Heart left ventricle (tissue), 16 donors: ENCODE measurements around the gene RFPL4A. TPM values are rescaled to one million over a fixed set of nuclear protein-coding genes. Genes with fewer than 3 reads are reported as not detected.

Source experiments
- ATAC-seq, 4 donors: fragments of 200-7000 bp; cut with Tn5 transposase; one replicate each; pipeline ENCODE4 v1.9.1; 2020 to 2022; ENCODE audit warnings: moderate library complexity in 4 of 4, mild to moderate bottlenecking in 3 of 4, moderate number of reproducible peaks in 1 of 4
- DNase-seq, 5 donors: peaks; one replicate each; pipeline ENCODE4 v3.0.0-alpha.2; 2020
- H3K27ac ChIP-seq, 12 donors: fragments of 200-600 bp; sonication (generic) in 4 of 12; one replicate each; pipeline versions ENCODE4 v1.5.0 to v1.8.0; 2016 to 2022; ENCODE audit warnings: mild to moderate bottlenecking in 2 of 12
- H3K27me3 ChIP-seq, 9 donors: fragments of 200-600 bp; sonication (generic) in 2 of 9; one replicate each; pipeline versions ENCODE4 v1.5.1 to v1.8.0; 2016 to 2022; ENCODE audit warnings: mild to moderate bottlenecking in 3 of 9
- H3K36me3 ChIP-seq, 9 donors: fragments of 200-600 bp; sonication (generic) in 2 of 9; one replicate each; pipeline versions ENCODE4 v1.5.0 to v1.8.0; 2018 to 2022; ENCODE audit warnings: mild to moderate bottlenecking in 2 of 9
- H3K4me1 ChIP-seq, 12 donors: fragments of 200-600 bp; sonication (generic) in 4 of 12; one replicate each; pipeline versions ENCODE4 v1.5.0 to v1.8.0; 2016 to 2022; ENCODE audit warnings: mild to moderate bottlenecking in 3 of 12
- H3K4me3 ChIP-seq, 12 donors: fragments of 200-600 bp; sonication (generic) in 4 of 12; one replicate each; pipeline versions ENCODE4 v1.5.0 to v1.8.0; 2017 to 2022; ENCODE audit warnings: mild to moderate bottlenecking in 9 of 12, moderate library complexity in 4 of 12
- H3K9me3 ChIP-seq, 12 donors: fragments of 200-600 bp; sonication (generic) in 4 of 12; one replicate each; pipeline versions ENCODE4 v1.5.0 to v1.8.0; 2016 to 2022; ENCODE audit warnings: mild to moderate bottlenecking in 1 of 12
- CTCF ChIP-seq, 12 donors: fragments of 200-600 bp; sonication (generic) in 4 of 12; IDR thresholded peaks; one replicate each; pipeline versions ENCODE4 v1.5.0 to v1.8.0; 2018 to 2022; ENCODE audit warnings: antibody characterized with exemption in 12 of 12, mild to moderate bottlenecking in 5 of 12
- POLR2A ChIP-seq, 2 donors: fragments of 450-650 bp; IDR thresholded peaks; one replicate each; pipeline ENCODE4 v1.6.1; 2017; ENCODE audit warnings: antibody characterized with exemption in 2 of 2, mild to moderate bottlenecking in 2 of 2, moderate library complexity in 2 of 2
- WGBS, 4 donors: extraction: QIAGEN DNeasy Blood & Tissue Kit in 2 of 4; methylation state at CpG; one replicate each; pipeline versions ENCODE4 v1.1.5 to v1.1.7; 2013 to 2018; 5-methylcytosine and 5-hydroxymethylcytosine counted together
- intact Hi-C, 10 donors: fragments of 100-400 bp; cut with DNase I; formaldehyde crosslinking; loops; one replicate each; pipeline versions ENCODE4 v1.11.1 to v1.14.2; 2022
- polyA plus RNA-seq, 2 donors: library from polyadenylated mRNA; stranded (reverse); fragments of 200-250 nt; gene quantifications; one replicate each; pipeline ENCODE4 v1.2.3, GENCODE V29; 2013
- total RNA-seq, 9 donors: library from RNA; depleted of rRNA in 2 of 9; stranded (reverse); fragments of >200 nt in 2 of 9; fragmentation: NEBNext Ultra II Directional in 3 of 9; extraction: Animal tissue kit (Norgen Biotek cat#: 25700) in 3 of 9; gene quantifications; one replicate each; pipeline versions ENCODE4 v1.1.0 to v1.2.4, GENCODE V29; 2016 to 2023
- donor health status: ischemic (EF 13 %, LVEDD 7.1; RV severe dilation, severe dysfunction).
- donor health status: healthy with polysubstance abuse.
- donor health status: DM: no; HTN: yes; CAD: no.
- donor health status: DM: no; HTN: no; CAD: no.
- donor health status: ischemic (EF 25% LVEDD 6.9; RV normal size, moderate dysfunction).
- donor health status: ischemic (EF 25% LVEDD 5.7; RV mildly dilated, moderate dysfunction).
- donor health status: healthy.
- donor health status: DM: yes; HTN: yes; CAD: no.
- donor health status: ischemic (EF 35%, LVEDD 5.7; RV mildly dilated, moderate dysfunction).
- donor health status: nonischemic (EF 11% LVEDD 7.7; RV severe dilation, severe dysfunction).
- donor health status: DM: yes; HTN: yes; CAD: no.
- donor health status: PGD.
- donor health status: ischemic (EF 29% LVEDD 5.4; RV normal size, mild dysfunction).
- donor health status: nonischemic (EF 23%, LVEDD 6.1; RV moderate dilation, normal function).

RFPL4A gene
- total and polyA plus RNA-seq, 11 donors, result not detected

- TF ChIP-seq CTCF (IDR thresholded peaks at IDR 0.05), result peak in 6 of 12 donors; percentile 9 to 35 (median 30)
- TF ChIP-seq POLR2A (IDR thresholded peaks at IDR 0.05), result no peak
- no peak overlapping the region for H3K27ac ChIP-seq
- no peaks in the 10 kb centered on the region for H3K36me3 ChIP-seq
- H3K4me1 ChIP-seq, result no peaks in the 10 kb centered on the region
- DNase-seq (peak in 3 of 5 donors; percentile 12 to 44 (median 37)), ATAC-seq (peak in 2 of 4 donors; percentile 26 to 53)
- intact Hi-C loops, result loop anchor here in 3 of 10 donors (5.0 kb wide), 1 partner anchor 177 kb away; no protein-coding TSS in a partner anchor
- H3K27me3 ChIP-seq, result peaks cover 0 to 13% (median 0%) of the 10 kb centered on the region in 9 donors
- WGBS, 4 donors, result 22 to 37% (median 23%) methylated on average over 20 of the region's 20 CpGs
- no peak overlapping the region for H3K4me3 ChIP-seq
- H3K9me3 ChIP-seq, result peaks cover 0 to 5% (median 0%) of the 10 kb centered on the region in 12 donors
Measured at GRCh38 chr19:55809381-55810058, 50.6 kb downstream of the RFPL4A start.

DNA sequence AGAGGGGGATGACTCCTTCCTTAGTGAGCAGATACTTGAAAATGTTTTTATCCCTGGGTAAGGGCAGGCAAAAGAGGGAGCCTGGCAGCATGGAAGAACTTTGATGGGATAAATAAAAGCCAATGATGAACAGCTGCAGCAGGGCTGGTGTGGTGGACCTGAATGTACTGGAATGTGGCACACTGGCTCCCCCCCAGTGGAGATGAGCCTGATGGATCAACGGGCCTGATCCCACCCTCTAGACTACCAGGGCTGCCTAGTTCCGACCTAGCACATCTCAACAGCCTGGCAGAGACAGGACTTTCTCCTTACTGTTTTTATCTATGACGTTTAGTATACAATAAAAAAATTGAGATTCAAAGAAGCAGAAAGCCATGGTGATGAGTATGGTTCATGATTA is 52.4 kb downstream of the RFPL4A start:
- 58 to 69% (median 67%) methylated on average over 3 of the region's 3 CpGs for WGBS, 4 donors
- Histone ChIP-seq H3K36me3 (no peaks in the 10 kb centered on the region), H3K27ac (no peak overlapping the region), H3K4me1 (no peaks in the 10 kb centered on the region), H3K4me3 (no peak overlapping the region), H3K27me3 (peaks cover 0 to 15% (median 0%) of the 10 kb centered on the region in 9 donors), H3K9me3 (peaks cover 0 to 5% (median 0%) of the 10 kb centered on the region in 12 donors)
- DNase-seq (no peak), ATAC-seq (no peak)
- intact Hi-C loops, result loop anchor here in 1 of 10 donors (5.0 kb wide), 1 partner anchor 179 kb away; no protein-coding TSS in a partner anchor
- TF ChIP-seq CTCF (IDR thresholded peaks at IDR 0.05) (no peak), POLR2A (IDR thresholded peaks at IDR 0.05) (no peak)

GRCh38 chr19:55812449-55812848 is 53.6 kb downstream of the RFPL4A start:
- peaks cover 0 to 15% (median 0%) of the 10 kb centered on the region in 9 donors for H3K27me3 ChIP-seq
- peaks cover 0 to 2% (median 0%) of the 10 kb centered on the region in 12 donors for H3K9me3 ChIP-seq
- no peaks in the 10 kb centered on the region for H3K36me3 ChIP-seq
- no peak for ATAC-seq
- 46 to 56% (median 52%) methylated on average over 7 of the region's 7 CpGs for WGBS, 4 donors
- intact Hi-C loops, result loop anchor here in 1 of 10 donors (5.0 kb wide), 1 partner anchor 180 kb away; no protein-coding TSS in a partner anchor
- no peak overlapping the region for H3K4me3 ChIP-seq
- H3K4me1 ChIP-seq, result no peaks in the 10 kb centered on the region
- no peak for DNase-seq
- TF ChIP-seq CTCF (IDR thresholded peaks at IDR 0.05) (no peak), POLR2A (IDR thresholded peaks at IDR 0.05) (no peak)
- H3K27ac ChIP-seq, result no peak overlapping the region

Other genes with a start within 250 kb of the RFPL4A start
- gene SBK2, start 222.0 kb upstream of the RFPL4A start, total RNA-seq, result 1 to 10 TPM in 7 of 9 donors, under 1 TPM in 2; 0.68 to 2.6 (median 2.1) TPM
- 10 to 100 TPM in 1 of 2 donors, under 1 TPM in 1; 0.80 to 12.6 TPM for gene SBK2, start 222.0 kb upstream of the RFPL4A start, polyA plus RNA-seq
- 10 to 100 TPM in 3 of 9 donors, 1 to 10 TPM in 6; 2.4 to 14.3 (median 7.5) TPM for gene SBK3, start 213.6 kb upstream of the RFPL4A start, total RNA-seq
- 10 to 100 TPM in 1 of 2 donors, 1 to 10 TPM in 1; 5.9 to 12.4 TPM for gene SBK3, start 213.6 kb upstream of the RFPL4A start, polyA plus RNA-seq
- gene ZNF579, start 178.2 kb upstream of the RFPL4A start, total RNA-seq, result 10 to 100 TPM in 4 of 9 donors, 1 to 10 TPM in 5; 5.4 to 13.9 (median 9.8) TPM
- gene ZNF579, start 178.2 kb upstream of the RFPL4A start, polyA plus RNA-seq, result 10 to 100 TPM in 1 of 2 donors, 1 to 10 TPM in 1; 7.9 to 10.9 TPM
- gene FIZ1, start 159.6 kb upstream of the RFPL4A start, total RNA-seq, result 10 to 100 TPM; 11.2 to 15.4 (median 12.9) TPM
- gene FIZ1, start 159.6 kb upstream of the RFPL4A start, polyA plus RNA-seq, result 10 to 100 TPM in 1 of 2 donors, 1 to 10 TPM in 1; 10.0 to 16.7 TPM
- 10 to 100 TPM; 11.0 to 34.7 (median 16.5) TPM for gene ZNF524, start 158.8 kb upstream of the RFPL4A start, total RNA-seq
- 10 to 100 TPM; 30.6 to 33.9 TPM for gene ZNF524, start 158.8 kb upstream of the RFPL4A start, polyA plus RNA-seq
- gene ZNF865, start 153.4 kb upstream of the RFPL4A start, total RNA-seq, result 10 to 100 TPM; 11.4 to 19.1 (median 14.2) TPM
- 10 to 100 TPM; 12.0 to 24.3 TPM for gene ZNF865, start 153.4 kb upstream of the RFPL4A start, polyA plus RNA-seq
- 10 to 100 TPM in 4 of 9 donors, 1 to 10 TPM in 5; 6.7 to 15.8 (median 9.2) TPM for gene ZNF784, start 134.5 kb upstream of the RFPL4A start, total RNA-seq
- 10 to 100 TPM in 1 of 2 donors, 1 to 10 TPM in 1; 8.5 to 10.4 TPM for gene ZNF784, start 134.5 kb upstream of the RFPL4A start, polyA plus RNA-seq
- 10 to 100 TPM; 17.0 to 41.5 (median 21.2) TPM for gene ZNF580, start 118.1 kb upstream of the RFPL4A start, total RNA-seq
- 10 to 100 TPM in 1 of 2 donors, 1 to 10 TPM in 1; 8.2 to 18.4 TPM for gene ZNF580, start 118.1 kb upstream of the RFPL4A start, polyA plus RNA-seq
- 10 to 100 TPM in 2 of 9 donors, 1 to 10 TPM in 7; 4.7 to 12.7 (median 7.2) TPM for gene ZNF581, start 115.4 kb upstream of the RFPL4A start, total RNA-seq
- gene ZNF581, start 115.4 kb upstream of the RFPL4A start, polyA plus RNA-seq, result 1 to 10 TPM; 5.5 to 9.3 TPM
- 10 to 100 TPM; 11.7 to 25.8 (median 16.5) TPM for gene CCDC106, start 110.9 kb upstream of the RFPL4A start, total RNA-seq
- gene CCDC106, start 110.9 kb upstream of the RFPL4A start, polyA plus RNA-seq, result 10 to 100 TPM; 11.9 to 27.7 TPM
- 10 to 100 TPM; 39.9 to 88.1 (median 69.9) TPM for gene U2AF2, start 104.1 kb upstream of the RFPL4A start, total RNA-seq
- 100 to 1,000 TPM in 1 of 2 donors, 10 to 100 TPM in 1; 72.7 to 104 TPM for gene U2AF2, start 104.1 kb upstream of the RFPL4A start, polyA plus RNA-seq
- 100 to 1,000 TPM; 125 to 377 (median 189) TPM for gene EPN1, start 83.9 kb upstream of the RFPL4A start, total RNA-seq
- 100 to 1,000 TPM; 177 to 188 TPM for gene EPN1, start 83.9 kb upstream of the RFPL4A start, polyA plus RNA-seq
- not detected for gene NLRP9, start 20.7 kb upstream of the RFPL4A start, total RNA-seq
- not detected for gene NLRP9, start 20.7 kb upstream of the RFPL4A start, polyA plus RNA-seq
- not detected for gene RFPL4AL1, start 10.0 kb downstream of the RFPL4A start, total RNA-seq
- not detected for gene RFPL4AL1, start 10.0 kb downstream of the RFPL4A start, polyA plus RNA-seq
- gene NLRP11, start 72.9 kb downstream of the RFPL4A start, total RNA-seq, result not detected
- not detected for gene NLRP11, start 72.9 kb downstream of the RFPL4A start, polyA plus RNA-seq
- not detected for gene NLRP4, start 77.4 kb downstream of the RFPL4A start, total RNA-seq
- gene NLRP4, start 77.4 kb downstream of the RFPL4A start, polyA plus RNA-seq, result not detected
- gene NLRP13, start 173.2 kb downstream of the RFPL4A start, total RNA-seq, result not detected
- not detected for gene NLRP13, start 173.2 kb downstream of the RFPL4A start, polyA plus RNA-seq
- not detected for gene NLRP8, start 188.7 kb downstream of the RFPL4A start, total RNA-seq
- not detected for gene NLRP8, start 188.7 kb downstream of the RFPL4A start, polyA plus RNA-seq
- not detected for gene NLRP5, start 227.7 kb downstream of the RFPL4A start, total RNA-seq
- gene NLRP5, start 227.7 kb downstream of the RFPL4A start, polyA plus RNA-seq, result not detected